Measurements from ENCODE around the gene TLE6.

DNA sequence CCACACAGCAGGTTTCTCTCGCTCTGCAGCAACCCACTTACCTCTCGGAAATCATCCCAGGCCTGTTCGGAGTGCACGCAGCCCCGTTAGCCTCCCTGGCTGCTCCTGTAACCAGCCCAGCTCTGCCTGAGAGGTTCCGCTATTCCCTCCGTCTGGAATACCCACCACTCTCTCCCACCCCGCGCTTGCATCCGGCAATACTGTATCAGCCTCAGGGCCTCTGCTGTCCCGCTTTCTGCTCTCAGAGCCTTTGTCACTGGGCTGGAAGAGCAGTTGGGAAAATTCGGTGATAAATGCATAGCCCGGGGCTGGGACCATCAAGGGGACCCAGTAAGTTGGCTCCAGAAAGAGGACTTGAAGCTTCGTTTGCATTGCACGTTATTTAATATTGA, 759 bp upstream of the TLE6 start:
- no peak for TF ChIP-seq SIN3A (IDR thresholded peaks at IDR 0.05; ENCODE audit: borderline replicate concordance, low read depth, low read length)
- TF ChIP-seq, protein P1, sequence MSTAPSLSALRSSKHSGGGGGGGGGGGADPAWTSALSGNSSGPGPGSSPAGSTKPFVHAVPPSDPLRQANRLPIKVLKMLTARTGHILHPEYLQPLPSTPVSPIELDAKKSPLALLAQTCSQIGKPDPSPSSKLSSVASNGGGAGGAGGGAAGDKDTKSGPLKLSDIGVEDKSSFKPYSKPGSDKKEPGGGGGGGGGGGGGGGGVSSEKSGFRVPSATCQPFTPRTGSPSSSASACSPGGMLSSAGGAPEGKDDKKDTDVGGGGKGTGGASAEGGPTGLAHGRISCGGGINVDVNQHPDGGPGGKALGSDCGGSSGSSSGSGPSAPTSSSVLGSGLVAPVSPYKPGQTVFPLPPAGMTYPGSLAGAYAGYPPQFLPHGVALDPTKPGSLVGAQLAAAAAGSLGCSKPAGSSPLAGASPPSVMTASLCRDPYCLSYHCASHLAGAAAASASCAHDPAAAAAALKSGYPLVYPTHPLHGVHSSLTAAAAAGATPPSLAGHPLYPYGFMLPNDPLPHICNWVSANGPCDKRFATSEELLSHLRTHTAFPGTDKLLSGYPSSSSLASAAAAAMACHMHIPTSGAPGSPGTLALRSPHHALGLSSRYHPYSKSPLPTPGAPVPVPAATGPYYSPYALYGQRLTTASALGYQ (CRISPR knock-in tag; IDR thresholded peaks at IDR 0.05), result no peak
- TF ChIP-seq EZH2 (conservative IDR thresholded peaks at IDR 0.05; ENCODE audit: low read depth, low read length), result no peak
- TF ChIP-seq EHMT2 (IDR thresholded peaks at IDR 0.05; ENCODE audit: borderline replicate concordance, low read depth, low read length), result no peak
- TF ChIP-seq, protein P2, sequence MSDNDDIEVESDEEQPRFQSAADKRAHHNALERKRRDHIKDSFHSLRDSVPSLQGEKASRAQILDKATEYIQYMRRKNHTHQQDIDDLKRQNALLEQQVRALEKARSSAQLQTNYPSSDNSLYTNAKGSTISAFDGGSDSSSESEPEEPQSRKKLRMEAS (IDR thresholded peaks at IDR 0.05), result no peak
- no peak for TF ChIP-seq ZBTB20 (CRISPR knock-in tag; IDR thresholded peaks at IDR 0.05; ENCODE audit: borderline replicate concordance, low read depth)
- TF ChIP-seq ZNF354B (CRISPR knock-in tag; IDR thresholded peaks at IDR 0.05), result no peak
- no peak for TF ChIP-seq MTA1 (CRISPR knock-in tag; IDR thresholded peaks at IDR 0.05; ENCODE audit: borderline replicate concordance)
- TF ChIP-seq, protein P3, sequence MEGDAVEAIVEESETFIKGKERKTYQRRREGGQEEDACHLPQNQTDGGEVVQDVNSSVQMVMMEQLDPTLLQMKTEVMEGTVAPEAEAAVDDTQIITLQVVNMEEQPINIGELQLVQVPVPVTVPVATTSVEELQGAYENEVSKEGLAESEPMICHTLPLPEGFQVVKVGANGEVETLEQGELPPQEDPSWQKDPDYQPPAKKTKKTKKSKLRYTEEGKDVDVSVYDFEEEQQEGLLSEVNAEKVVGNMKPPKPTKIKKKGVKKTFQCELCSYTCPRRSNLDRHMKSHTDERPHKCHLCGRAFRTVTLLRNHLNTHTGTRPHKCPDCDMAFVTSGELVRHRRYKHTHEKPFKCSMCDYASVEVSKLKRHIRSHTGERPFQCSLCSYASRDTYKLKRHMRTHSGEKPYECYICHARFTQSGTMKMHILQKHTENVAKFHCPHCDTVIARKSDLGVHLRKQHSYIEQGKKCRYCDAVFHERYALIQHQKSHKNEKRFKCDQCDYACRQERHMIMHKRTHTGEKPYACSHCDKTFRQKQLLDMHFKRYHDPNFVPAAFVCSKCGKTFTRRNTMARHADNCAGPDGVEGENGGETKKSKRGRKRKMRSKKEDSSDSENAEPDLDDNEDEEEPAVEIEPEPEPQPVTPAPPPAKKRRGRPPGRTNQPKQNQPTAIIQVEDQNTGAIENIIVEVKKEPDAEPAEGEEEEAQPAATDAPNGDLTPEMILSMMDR (CRISPR knock-in tag; IDR thresholded peaks at IDR 0.05), result no peak
- no peak for TF ChIP-seq FOXJ3 (CRISPR knock-in tag; IDR thresholded peaks at IDR 0.05; ENCODE audit: borderline replicate concordance)
- no peak for TF ChIP-seq NFE2L1 (CRISPR knock-in tag; IDR thresholded peaks at IDR 0.05; ENCODE audit: borderline replicate concordance)

Data from HepG2 (cell line).